Astrocyte (in vitro differentiated cells and primary cell): Measurements from ENCODE around the gene LTBP2. TPM values are rescaled to one million over a fixed set of nuclear protein-coding genes. Genes with fewer than 3 reads are reported as not detected.

ENCODE experiments used
- DNase-seq: peaks from one replicate; pipeline ENCODE4 v3.0.0-alpha.2; 2010; ENCODE audit warnings: low read depth
- FAIRE-seq: peaks from 2 replicates; lab custom pipeline; 2011; peaks lifted over from hg19 to GRCh38; lab: Jason Lieb, UNC
- H2AFZ ChIP-seq: 2 replicates; pipeline ENCODE4 v1.6.0; 2012; ENCODE audit warnings: low read depth, low read length, inconsistent platforms
- H3K27ac ChIP-seq: 2 replicates; pipeline ENCODE4 v1.5.1; 2011; ENCODE audit warnings: low read depth, low read length, inconsistent platforms
- H3K27me3 ChIP-seq: 2 replicates; pipeline ENCODE4 v1.6.0; 2011; ENCODE audit warnings: low read length, inconsistent platforms; ENCODE audit not compliant: insufficient read depth
- H3K36me3 ChIP-seq: 2 replicates; pipeline ENCODE4 v1.5.1; 2011; ENCODE audit warnings: low read length, inconsistent platforms; ENCODE audit not compliant: insufficient read depth
- H3K4me1 ChIP-seq: 2 replicates; pipeline ENCODE4 v1.5.1; 2011; ENCODE audit warnings: low read length, inconsistent platforms; ENCODE audit not compliant: insufficient read depth
- H3K4me2 ChIP-seq: 2 replicates; pipeline ENCODE4 v1.6.0; 2012; ENCODE audit warnings: low read length, inconsistent platforms
- H3K4me3 ChIP-seq: 2 replicates; pipeline ENCODE4 v1.5.1; 2011; ENCODE audit warnings: low read depth, mild to moderate bottlenecking, low read length, inconsistent platforms; ENCODE audit not compliant: insufficient read depth
- H3K79me2 ChIP-seq: 2 replicates; pipeline ENCODE4 v1.6.0; 2012; ENCODE audit warnings: mild to moderate bottlenecking, low read length, inconsistent platforms; ENCODE audit not compliant: insufficient read depth
- H3K9ac ChIP-seq: 2 replicates; pipeline ENCODE4 v1.6.0; 2012; ENCODE audit warnings: mild to moderate bottlenecking, low read length, inconsistent platforms
- H3K9me3 ChIP-seq: 2 replicates; pipeline ENCODE4 v1.5.1; 2012; ENCODE audit warnings: low read depth, mild to moderate bottlenecking, low read length, inconsistent platforms; ENCODE audit not compliant: insufficient read depth
- H4K20me1 ChIP-seq: 2 replicates; pipeline ENCODE4 v1.6.0; 2012; ENCODE audit warnings: low read length, inconsistent platforms; ENCODE audit not compliant: insufficient read depth
- H3K27ac Mint-ChIP-seq: one replicate; pipeline ENCODE4 v1.8.0; 2021; ENCODE audit warnings: mild to moderate bottlenecking, mixed read lengths; ENCODE audit not compliant: unreplicated experiment
- H3K27me3 Mint-ChIP-seq: one replicate; pipeline ENCODE4 v1.8.0; 2021; ENCODE audit warnings: low read depth, mixed read lengths; ENCODE audit not compliant: unreplicated experiment
- H3K36me3 Mint-ChIP-seq: one replicate; pipeline ENCODE4 v1.8.0; 2021; ENCODE audit warnings: low read depth, mixed read lengths; ENCODE audit not compliant: unreplicated experiment
- H3K4me1 Mint-ChIP-seq: one replicate; pipeline ENCODE4 v1.8.0; 2021; ENCODE audit warnings: low read depth, mixed read lengths; ENCODE audit not compliant: unreplicated experiment
- H3K4me3 Mint-ChIP-seq: one replicate; pipeline ENCODE4 v1.8.0; 2021; ENCODE audit warnings: mild to moderate bottlenecking, moderate library complexity, mixed read lengths; ENCODE audit not compliant: unreplicated experiment
- H3K9me3 Mint-ChIP-seq: one replicate; pipeline ENCODE4 v1.8.0; 2021; ENCODE audit warnings: mild to moderate bottlenecking, mixed read lengths; ENCODE audit not compliant: unreplicated experiment
- CTCF ChIP-seq: IDR thresholded peaks from 2 replicates; pipeline ENCODE4 v1.5.1; 2011; ENCODE audit warnings: low read depth, mild to moderate bottlenecking, inconsistent platforms, low read length, moderate library complexity; ENCODE audit not compliant: insufficient read depth
- EZH2 ChIP-seq: IDR thresholded peaks from 2 replicates; pipeline ENCODE4 v1.6.1; 2012; ENCODE audit warnings: mild to moderate bottlenecking, low read length, inconsistent platforms; ENCODE audit not compliant: insufficient read depth
- total RNA-seq: library from RNA; stranded (reverse); gene quantifications from 2 replicates; pipeline ENCODE4 v1.2.1, GENCODE V29; 2021

LTBP2 gene
- total RNA-seq, 1 donor from 2014 or later: 162 TPM

- H3K27ac Mint-ChIP-seq: peak overlapping the region; percentile 83
- Histone ChIP-seq H3K79me2 (peaks cover 43% of the 10 kb centered on the region), H3K4me1 (peaks cover 53% of the 10 kb centered on the region)
Measured at GRCh38 chr14:74568380-74568649, 43.7 kb downstream of the LTBP2 start.

GRCh38 chr14:74567646-74568379 lies 44.2 kb downstream of the LTBP2 start:
- Mint-ChIP-seq H3K4me1 (peaks cover 55% of the 10 kb centered on the region), H3K27me3 (no peaks in the 10 kb centered on the region), H3K4me3 (no peak overlapping the region), H3K9me3 (no peaks in the 10 kb centered on the region), H3K36me3 (peaks cover 2% of the 10 kb centered on the region), H3K27ac (peak overlapping the region; percentile 83)
- Histone ChIP-seq H3K27ac (no peak overlapping the region), H3K4me3 (no peak overlapping the region), H3K4me1 (peaks cover 51% of the 10 kb centered on the region), H4K20me1 (peaks cover 4% of the 10 kb centered on the region), H3K4me2 (no peak overlapping the region), H3K79me2 (peaks cover 48% of the 10 kb centered on the region), H3K9ac (no peak overlapping the region), H2AFZ (no peak overlapping the region), H3K9me3 (no peaks in the 10 kb centered on the region), H3K36me3 (peaks cover 4% of the 10 kb centered on the region), H3K27me3 (no peaks in the 10 kb centered on the region)
- no peak for DNase-seq
- FAIRE-seq: no peak
- no peak for TF ChIP-seq EZH2
- TF ChIP-seq CTCF: no peak

More at GRCh38 chr14:74568380-74568649, 43.7 kb downstream of the LTBP2 start:
- Histone ChIP-seq H3K9me3 (no peaks in the 10 kb centered on the region), H3K4me3 (no peak overlapping the region), H3K27ac (no peak overlapping the region), H3K9ac (no peak overlapping the region), H3K4me2 (no peak overlapping the region), H3K36me3 (peaks cover 4% of the 10 kb centered on the region), H4K20me1 (no peaks in the 10 kb centered on the region), H3K27me3 (no peaks in the 10 kb centered on the region), H2AFZ (no peak overlapping the region)
- H3K4me1 Mint-ChIP-seq: peaks cover 59% of the 10 kb centered on the region
- no peaks in the 10 kb centered on the region for H3K27me3 Mint-ChIP-seq
- H3K36me3 Mint-ChIP-seq: peaks cover 2% of the 10 kb centered on the region
- no peak overlapping the region for H3K4me3 Mint-ChIP-seq
- TF ChIP-seq EZH2 (no peak), CTCF (no peak)
- no peaks in the 10 kb centered on the region for H3K9me3 Mint-ChIP-seq
- FAIRE-seq (no peak), DNase-seq (no peak)

GRCh38 chr14:74567219-74567618 lies 44.8 kb downstream of the LTBP2 start:
- Histone ChIP-seq H3K4me3 (no peak overlapping the region), H3K27me3 (no peaks in the 10 kb centered on the region), H3K27ac (no peak overlapping the region), H3K79me2 (peaks cover 51% of the 10 kb centered on the region), H3K4me1 (peaks cover 49% of the 10 kb centered on the region), H3K9me3 (no peaks in the 10 kb centered on the region), H4K20me1 (peaks cover 7% of the 10 kb centered on the region), H3K4me2 (no peak overlapping the region), H3K36me3 (peaks cover 4% of the 10 kb centered on the region), H3K9ac (peak overlapping the region; percentile 25), H2AFZ (no peak overlapping the region)
- DNase-seq: no peak
- no peak for FAIRE-seq
- Mint-ChIP-seq H3K4me1 (peaks cover 53% of the 10 kb centered on the region), H3K27ac (no peak overlapping the region), H3K36me3 (peaks cover 2% of the 10 kb centered on the region), H3K27me3 (no peaks in the 10 kb centered on the region), H3K4me3 (no peak overlapping the region), H3K9me3 (no peaks in the 10 kb centered on the region)
- TF ChIP-seq CTCF (no peak), EZH2 (no peak)
